GM23338 (cell line): ENCODE results near the gene GPR183. TPM values are rescaled to one million over a fixed set of nuclear protein-coding genes. Genes with fewer than 3 reads are reported as not detected.

Experiments
- ATAC-seq: fragments of 200-7000 bp; cut with Tn5 transposase; 3 replicates; pipeline ENCODE4 v1.9.1; 2020
- DNase-seq: peaks from one replicate; pipeline ENCODE4 v3.0.0-alpha.2; 2015; ENCODE audit warnings: low spot score
- H2AFZ ChIP-seq: fragments of 200-600 bp; sonication (generic); 2 replicates; pipeline ENCODE4 v1.8.0; 2016; ENCODE audit warnings: antibody characterized with exemption, mild to moderate bottlenecking, moderate library complexity
- H3F3A ChIP-seq: fragments of 200-600 bp; sonication (generic); replicated peaks from 2 replicates; pipeline ENCODE4 v1.8.0; 2017; ENCODE audit warnings: antibody characterized with exemption, mixed run types, low read depth
- H3K27ac ChIP-seq: fragments of 200-600 bp; sonication (generic); 2 replicates; pipeline ENCODE4 v1.6.1; 2016; ENCODE audit warnings: low read depth
- H3K27me3 ChIP-seq: fragments of 200-600 bp; sonication (generic); 2 replicates; pipeline ENCODE4 v1.8.0; 2016; ENCODE audit warnings: mild to moderate bottlenecking, mixed run types, moderate library complexity; ENCODE audit not compliant: insufficient read depth
- H3K36me3 ChIP-seq: fragments of 200-600 bp; sonication (generic); 2 replicates; pipeline ENCODE4 v1.8.0; 2016; ENCODE audit warnings: mild to moderate bottlenecking; ENCODE audit not compliant: insufficient read depth
- H3K4me1 ChIP-seq: fragments of 200-600 bp; sonication (generic); 2 replicates; pipeline ENCODE4 v1.8.0; 2016; ENCODE audit warnings: mild to moderate bottlenecking, moderate library complexity; ENCODE audit not compliant: insufficient read depth
- H3K4me2 ChIP-seq: fragments of 200-600 bp; sonication (generic); 2 replicates; pipeline ENCODE4 v1.7.1; 2017; ENCODE audit warnings: mixed run types
- H3K4me3 ChIP-seq: fragments of 200-600 bp; sonication (generic); 2 replicates; pipeline ENCODE4 v1.6.1; 2016; ENCODE audit warnings: mixed run types
- H3K79me2 ChIP-seq: fragments of 200-600 bp; sonication (generic); replicated peaks from 2 replicates; pipeline ENCODE4 v1.8.0; 2017; ENCODE audit warnings: mild to moderate bottlenecking; ENCODE audit not compliant: insufficient read depth
- H3K9me2 ChIP-seq: fragments of 200-600 bp; sonication (generic); 2 replicates; pipeline ENCODE4 v1.8.0; 2017; ENCODE audit not compliant: insufficient read depth
- H4K20me1 ChIP-seq: fragments of 200-600 bp; sonication (generic); replicated peaks from 2 replicates; pipeline ENCODE4 v1.8.0; 2017; ENCODE audit warnings: mild to moderate bottlenecking; ENCODE audit not compliant: insufficient read depth
- H3K27ac Mint-ChIP-seq: 2 replicates; pipeline ENCODE4 v1.8.0; 2020; ENCODE audit warnings: inconsistent platforms, mild to moderate bottlenecking, moderate library complexity, mixed read lengths
- H3K27me3 Mint-ChIP-seq: 3 replicates; pipeline ENCODE4 v1.8.0; 2022; ENCODE audit warnings: low read depth, mild to moderate bottlenecking, moderate library complexity, mixed read lengths, inconsistent platforms; ENCODE audit not compliant: insufficient read depth, poor library complexity
- H3K36me3 Mint-ChIP-seq: 3 replicates; pipeline ENCODE4 v1.8.0; 2021; ENCODE audit warnings: low read depth, mild to moderate bottlenecking, inconsistent platforms, moderate library complexity, mixed read lengths
- H3K4me1 Mint-ChIP-seq: 3 replicates; pipeline ENCODE4 v1.8.0; 2020; ENCODE audit warnings: mild to moderate bottlenecking, inconsistent platforms, mixed read lengths
- H3K4me3 Mint-ChIP-seq: 3 replicates; pipeline ENCODE4 v1.8.0; 2021; ENCODE audit warnings: moderate library complexity, mild to moderate bottlenecking, inconsistent platforms, mixed read lengths
- H3K9me3 Mint-ChIP-seq: 3 replicates; pipeline ENCODE4 v1.8.0; 2020; ENCODE audit warnings: moderate library complexity, mild to moderate bottlenecking, inconsistent platforms, mixed read lengths
- CREB1 ChIP-seq: fragments of 250-450 bp; sonication (Bioruptor Pico); IDR thresholded peaks from 2 replicates; pipeline ENCODE4 v1.5.0; 2020; ENCODE audit warnings: low read depth, mild to moderate bottlenecking, moderate library complexity
- CTCF ChIP-seq, 2 experiments: fragments of 200-600 bp in 1 of 2; sonication (generic) in 1 of 2; conservative IDR thresholded peaks; 2 replicates each; pipeline versions ENCODE4 v1.5.1 to v1.6.1; 2016 to 2017; ENCODE audit warnings: antibody characterized with exemption in 2 of 2, low read depth in 2 of 2, mild to moderate bottlenecking in 2 of 2, moderate library complexity in 1 of 2
- ETS1 ChIP-seq: IDR thresholded peaks from 2 replicates; pipeline ENCODE4 v1.6.1; 2016; ENCODE audit warnings: antibody characterized with exemption
- EZH2 ChIP-seq: fragments of 200-600 bp; sonication (generic); IDR thresholded peaks from one replicate; pipeline ENCODE4 v1.8.0; 2017; ENCODE audit warnings: antibody characterized with exemption, mild to moderate bottlenecking, low read depth; ENCODE audit not compliant: unreplicated experiment
- EZH2phosphoT487 ChIP-seq: fragments of 200-600 bp; sonication (generic); IDR thresholded peaks from one replicate; pipeline ENCODE4 v1.8.1; 2018; ENCODE audit warnings: antibody characterized with exemption; ENCODE audit not compliant: unreplicated experiment
- JUNB ChIP-seq: IDR thresholded peaks from one replicate; pipeline ENCODE4 v1.6.1; 2016; ENCODE audit warnings: antibody characterized with exemption; ENCODE audit not compliant: unreplicated experiment
- NANOG ChIP-seq: IDR thresholded peaks from 2 replicates; pipeline ENCODE4 v1.6.1; 2016; ENCODE audit warnings: antibody characterized with exemption, borderline replicate concordance
- POLR2AphosphoS5 ChIP-seq: IDR thresholded peaks from 2 replicates; pipeline ENCODE4 v1.6.1; 2016; ENCODE audit warnings: antibody characterized with exemption, low read depth
- REST ChIP-seq: IDR thresholded peaks from one replicate; pipeline ENCODE4 v1.6.1; 2018; ENCODE audit warnings: antibody characterized with exemption; ENCODE audit not compliant: unreplicated experiment
- STAT1 ChIP-seq: IDR thresholded peaks from one replicate; pipeline ENCODE4 v1.6.1; 2016; ENCODE audit warnings: antibody characterized with exemption; ENCODE audit not compliant: unreplicated experiment
- ZNF114 ChIP-seq: fragments of 250-450 bp; sonication (Bioruptor Pico); IDR thresholded peaks from 2 replicates; pipeline ENCODE4 v1.5.0; 2020; ENCODE audit warnings: mild to moderate bottlenecking, moderate library complexity
- ZNF331 ChIP-seq: fragments of 250-450 bp; sonication (Bioruptor Pico); IDR thresholded peaks from 2 replicates; pipeline ENCODE4 v1.5.0; 2020; ENCODE audit warnings: low read depth, mild to moderate bottlenecking, moderate library complexity
- ZNF462 ChIP-seq: fragments of 250-450 bp; sonication (Bioruptor Pico); IDR thresholded peaks from 2 replicates; pipeline ENCODE4 v1.5.0; 2020; ENCODE audit warnings: mild to moderate bottlenecking, moderate library complexity
- polyA plus RNA-seq: library from polyadenylated mRNA; unstranded; fragments of >200 nt; fragmentation: Nextera tagmentation; extraction: Ambion mirVana; gene quantifications from 2 replicates; pipeline ENCODE4 v1.2.1, GENCODE V29; 2016
- total RNA-seq: library from RNA; depleted of rRNA; stranded (reverse); fragments of >200 nt; shearing (Covaris generic); gene quantifications from 2 replicates; pipeline ENCODE4 v1.2.3, GENCODE V29; 2014

The GPR183 gene
- total and polyA plus RNA-seq, 2 experiments from 2014 or later, result 0.78 TPM; not detected in 1

- no peak for TF ChIP-seq ZNF331
- no peak for TF ChIP-seq ZNF462
- no peak for TF ChIP-seq EZH2phosphoT487
- TF ChIP-seq JUNB, result no peak
- TF ChIP-seq STAT1, result no peak
- TF ChIP-seq CREB1 (CRISPR knock-in tag), result no peak
- TF ChIP-seq NANOG, result no peak
- no peak for TF ChIP-seq ETS1
- TF ChIP-seq CTCF (conservative IDR thresholded peaks at IDR 0.05; ENCODE audit: low read depth in 2 of 2), result no peak
- no peak for TF ChIP-seq ZNF114
- no peak for TF ChIP-seq REST
- no peak for TF ChIP-seq POLR2AphosphoS5
- no peak for TF ChIP-seq EZH2
- Mint-ChIP-seq H3K36me3 (no peaks in the 10 kb centered on the region), H3K9me3 (no peaks in the 10 kb centered on the region), H3K27ac (no peak overlapping the region), H3K4me3 (no peak overlapping the region), H3K27me3 (no peaks in the 10 kb centered on the region), H3K4me1 (no peaks in the 10 kb centered on the region; the same call in 2 of the 3 replicates)
- Histone ChIP-seq H3K27me3 (no peaks in the 10 kb centered on the region), H3K4me1 (no peaks in the 10 kb centered on the region), H3K4me3 (no peak overlapping the region), H3K27ac (no peak overlapping the region), H3K9me2 (no peaks in the 10 kb centered on the region), H3K4me2 (no peak overlapping the region), H3K36me3 (no peaks in the 10 kb centered on the region), H3F3A (no peaks in the 10 kb centered on the region), H3K79me2 (no peaks in the 10 kb centered on the region), H4K20me1 (peaks cover 3% of the 10 kb centered on the region), H2AFZ (no peak overlapping the region)
- no peak for ATAC-seq
- no peak for DNase-seq
Observed at GRCh38 chr13:99285432-99286182, 21.6 kb downstream of the GPR183 start.
